Measurements from ENCODE around the gene TMEM98.
A peak's percentile ranks its signal among the peaks of the same experiment; 100 is the strongest.

TMEM98 gene

GRCh38 chr17:32903774-32904673 lies 23.9 kb upstream of the TMEM98 start:
- H3K4me3 ChIP-seq (ENCODE audit: low read depth, low read length): no peak overlapping the region
- no peaks in the 10 kb centered on the region for H3K36me3 ChIP-seq
- H3K4me1 ChIP-seq: no peaks in the 10 kb centered on the region
- no peak for TF ChIP-seq CTCF (IDR thresholded peaks at IDR 0.05; ENCODE audit: low read depth, low read length)
- no peak for DNase-seq
- no peaks in the 10 kb centered on the region for H3K9me3 ChIP-seq
- no peaks in the 10 kb centered on the region for H3K27me3 ChIP-seq

- no peaks in the 10 kb centered on the region for H3K9me3 ChIP-seq
- no peaks in the 10 kb centered on the region for H3K4me1 ChIP-seq
- no peak for DNase-seq
- H3K27me3 ChIP-seq: no peaks in the 10 kb centered on the region
- no peaks in the 10 kb centered on the region for H3K36me3 ChIP-seq
- no peak for TF ChIP-seq CTCF (IDR thresholded peaks at IDR 0.05; ENCODE audit: low read depth, low read length)
- no peak overlapping the region for H3K4me3 ChIP-seq (ENCODE audit: low read depth, low read length)
These were observed 23.1 kb upstream of the TMEM98 start for GRCh38 chr17:32904891-32905290.

- Histone ChIP-seq H3K4me1 (no peaks in the 10 kb centered on the region), H3K4me3 (ENCODE audit: low read depth, low read length) (no peak overlapping the region), H3K9me3 (no peaks in the 10 kb centered on the region), H3K27me3 (0 out of 2 replicates have a peak, but pooled peaks cover 1% of the 10 kb centered on the region), H3K36me3 (no peaks in the 10 kb centered on the region)
- DNase-seq: no peak
- no peak for TF ChIP-seq CTCF (IDR thresholded peaks at IDR 0.05; ENCODE audit: low read depth, low read length)
These were observed 20.4 kb upstream of the TMEM98 start for GRCh38 chr17:32907583-32907982.

GRCh38 chr17:32909787-32910369 lies 18.1 kb upstream of the TMEM98 start:
- peak; percentile 52 for DNase-seq
- no peaks in the 10 kb centered on the region for H3K36me3 ChIP-seq
- peak; percentile 75 for TF ChIP-seq CTCF (IDR thresholded peaks at IDR 0.05; ENCODE audit: low read depth, low read length)
- no peaks in the 10 kb centered on the region for H3K4me1 ChIP-seq
- H3K27me3 ChIP-seq: 0 out of 2 replicates have a peak, but pooled peaks cover 4% of the 10 kb centered on the region
- no peaks in the 10 kb centered on the region for H3K9me3 ChIP-seq
- H3K4me3 ChIP-seq (ENCODE audit: low read depth, low read length): no peak overlapping the region

- Histone ChIP-seq H3K27me3 (0 out of 2 replicates have a peak, but pooled peaks cover 4% of the 10 kb centered on the region), H3K9me3 (no peaks in the 10 kb centered on the region), H3K4me1 (no peaks in the 10 kb centered on the region), H3K36me3 (no peaks in the 10 kb centered on the region), H3K4me3 (ENCODE audit: low read depth, low read length) (no peak overlapping the region)
- DNase-seq: no peak
- TF ChIP-seq CTCF (IDR thresholded peaks at IDR 0.05; ENCODE audit: low read depth, low read length): no peak
These were observed 17.2 kb upstream of the TMEM98 start for GRCh38 chr17:32910769-32911168.

Measured in BE2C (cell line).